Measurements from ENCODE around the gene WIPF3.

The WIPF3 gene

DNA sequence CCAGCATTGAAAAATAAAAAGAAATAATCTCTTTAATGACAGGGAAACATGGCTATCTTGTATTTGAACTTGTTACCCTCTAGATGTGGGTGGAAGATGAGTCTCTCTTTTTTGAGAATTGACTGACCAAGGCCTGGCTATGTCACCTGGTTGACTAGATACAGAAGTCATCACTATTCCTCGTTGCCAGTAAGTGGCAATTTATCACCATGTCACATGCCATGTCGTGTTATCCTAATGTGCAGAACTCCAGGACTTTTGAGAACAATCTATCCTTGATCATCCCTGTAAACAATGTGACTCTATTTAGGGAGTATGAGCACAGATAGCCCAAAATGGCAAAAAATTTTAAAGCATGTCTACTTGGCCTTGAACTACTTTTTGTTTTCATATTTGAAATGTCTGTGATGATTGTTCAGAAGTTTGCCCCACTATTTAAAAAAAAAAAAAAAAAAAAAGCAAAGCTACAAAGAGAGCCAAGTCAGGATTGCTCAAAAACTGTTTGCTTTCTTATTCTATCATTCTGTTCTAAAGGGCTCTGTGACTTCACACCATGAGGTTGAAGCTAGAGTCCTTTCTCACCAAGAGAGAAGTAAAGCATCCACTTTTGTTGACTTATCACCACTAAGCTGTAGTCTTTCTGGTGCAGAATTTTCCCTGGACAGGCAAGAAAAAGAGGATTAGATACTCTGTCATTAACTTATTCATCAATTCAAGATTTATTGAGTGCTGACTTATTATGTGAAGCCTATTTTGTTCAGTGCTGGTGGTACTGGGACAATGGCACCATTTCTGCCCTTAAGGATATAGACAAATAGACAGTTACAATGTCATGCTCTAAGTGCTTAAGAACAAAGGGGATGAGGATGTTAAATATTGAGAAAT lies 10.4 kb upstream of the WIPF3 start:
- DNase-seq (ENCODE audit: insufficient read length) (no peak), FAIRE-seq (no peak)
- no peak for TF ChIP-seq POLR2AphosphoS5 (IDR thresholded peaks at IDR 0.05; ENCODE audit: low read depth, low read length)
- no peak for TF ChIP-seq TAF1 (IDR thresholded peaks at IDR 0.05; ENCODE audit: borderline replicate concordance, low read depth, low read length)
- TF ChIP-seq POLR2A (IDR thresholded peaks at IDR 0.05; ENCODE audit: low read depth, low read length) = no peak

DNA sequence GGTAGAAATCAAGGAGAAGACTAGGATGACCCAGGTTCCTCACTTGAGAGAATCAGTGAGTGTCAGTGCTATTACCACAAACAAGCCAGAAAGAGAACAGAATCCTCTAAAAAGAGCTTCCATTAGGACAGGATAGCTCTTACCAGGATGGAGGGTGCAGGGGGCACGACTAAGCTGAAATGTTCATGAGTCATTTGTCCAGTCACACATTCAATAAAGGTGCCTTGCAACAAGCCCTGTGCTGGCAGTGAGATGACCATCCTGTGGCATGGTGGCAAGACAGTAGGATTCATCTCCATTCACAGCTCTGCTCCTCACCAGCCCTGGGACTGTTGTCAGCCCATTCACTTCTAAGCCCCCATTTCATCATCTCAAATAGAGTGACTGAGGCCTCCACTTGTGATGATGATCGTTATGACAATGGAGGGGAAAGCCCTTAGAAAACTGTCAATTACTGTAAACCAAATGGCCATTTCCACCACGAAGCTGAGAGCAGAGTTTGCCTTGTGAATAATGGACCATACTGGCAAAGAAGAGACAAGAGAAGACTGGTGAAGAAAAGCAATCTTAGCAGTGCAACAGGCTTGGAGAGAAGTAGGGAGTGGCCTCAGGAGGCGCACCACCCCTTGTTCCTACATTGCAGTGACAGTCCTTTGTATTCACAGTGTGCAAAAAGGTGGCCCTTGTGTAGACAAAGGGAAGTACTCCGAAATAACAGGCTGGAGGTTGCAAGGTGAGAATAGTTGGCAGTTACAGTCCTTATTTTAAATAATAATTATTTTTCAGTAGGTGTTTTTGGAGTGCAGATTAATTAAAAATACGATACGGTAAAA lies 9.0 kb upstream of the WIPF3 start:
- FAIRE-seq = no peak
- no peak for TF ChIP-seq POLR2AphosphoS5 (IDR thresholded peaks at IDR 0.05; ENCODE audit: low read depth, low read length)
- no peak for TF ChIP-seq TAF1 (IDR thresholded peaks at IDR 0.05; ENCODE audit: borderline replicate concordance, low read depth, low read length)
- no peak for TF ChIP-seq POLR2A (IDR thresholded peaks at IDR 0.05; ENCODE audit: low read depth, low read length)

DNA sequence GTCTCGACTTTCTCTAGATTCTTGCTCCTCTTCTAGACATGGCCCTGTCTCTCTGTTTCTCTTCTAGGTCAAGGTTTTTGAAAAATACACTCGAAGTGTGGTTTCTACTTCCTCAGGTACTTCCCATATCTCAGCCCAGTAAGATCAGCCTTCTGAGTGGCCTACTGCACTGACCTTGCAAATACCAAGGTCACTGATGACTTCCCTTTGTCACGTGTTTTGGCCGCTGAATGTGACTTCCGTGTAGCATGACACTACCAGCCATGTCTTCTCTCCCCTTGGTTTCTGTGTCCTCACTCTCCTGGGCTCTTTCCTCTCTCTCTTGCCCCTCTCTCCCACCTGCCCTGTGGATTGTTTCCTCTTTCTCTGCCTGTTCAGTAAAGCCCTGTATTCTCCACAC lies 7.9 kb upstream of the WIPF3 start:
- TF ChIP-seq TAF1 (IDR thresholded peaks at IDR 0.05; ENCODE audit: borderline replicate concordance, low read depth, low read length) (no peak), POLR2A (IDR thresholded peaks at IDR 0.05; ENCODE audit: low read depth, low read length) (no peak), POLR2AphosphoS5 (IDR thresholded peaks at IDR 0.05; ENCODE audit: low read depth, low read length) (no peak)
- DNase-seq (ENCODE audit: insufficient read length) = no peak
- FAIRE-seq = no peak

More for the DNA sequence above, 9.0 kb upstream of the WIPF3 start:
- no peak for DNase-seq (ENCODE audit: insufficient read length)

DNA sequence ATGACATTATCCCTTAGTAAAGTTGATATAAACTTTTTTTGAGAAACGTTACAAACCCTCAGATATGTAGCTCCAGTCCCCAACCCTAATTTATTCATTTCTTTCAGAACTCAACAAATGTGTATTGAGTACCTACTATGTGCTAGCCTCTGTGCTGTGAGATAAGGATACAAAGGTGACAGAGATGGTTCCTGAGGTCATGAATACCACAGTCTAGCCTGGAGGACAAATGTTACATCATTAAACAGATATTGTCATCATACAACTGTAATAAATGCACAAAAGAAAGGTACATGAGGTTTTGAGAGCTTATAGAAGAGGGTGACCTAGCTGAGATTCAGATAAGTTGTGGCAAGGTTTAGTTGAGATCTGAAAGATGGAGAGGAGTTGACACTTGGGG lies 4.4 kb upstream of the WIPF3 start:
- DNase-seq (ENCODE audit: insufficient read length) (no peak), FAIRE-seq (no peak)
- TF ChIP-seq POLR2AphosphoS5 (IDR thresholded peaks at IDR 0.05; ENCODE audit: low read depth, low read length) = no peak

DNA sequence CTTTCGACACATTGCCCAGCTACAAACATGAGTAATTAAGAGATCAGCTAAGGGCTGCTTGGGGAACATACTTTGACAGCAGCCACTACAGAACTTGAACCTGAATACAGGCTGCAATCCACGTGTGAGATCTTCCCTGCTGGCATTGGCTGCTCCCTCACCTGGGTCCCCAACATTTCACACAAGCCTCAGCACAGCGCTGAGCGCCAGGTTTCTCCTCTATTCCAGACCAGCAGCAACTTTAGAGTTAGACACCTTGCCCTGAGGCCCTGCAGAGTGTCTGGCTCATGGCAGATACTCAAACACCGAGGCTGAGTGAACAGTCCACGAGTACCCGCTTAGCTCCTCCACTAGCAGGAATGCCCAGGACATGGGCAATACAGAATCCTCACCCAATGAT lies 1.3 kb upstream of the WIPF3 start:
- no peak for TF ChIP-seq POLR2AphosphoS5 (IDR thresholded peaks at IDR 0.05; ENCODE audit: low read depth, low read length)
- TF ChIP-seq TAF1 (IDR thresholded peaks at IDR 0.05; ENCODE audit: borderline replicate concordance, low read depth, low read length) = no peak
- TF ChIP-seq POLR2A (IDR thresholded peaks at IDR 0.05; ENCODE audit: low read depth, low read length) = no peak
- DNase-seq (ENCODE audit: insufficient read length) (no peak), FAIRE-seq (no peak)

DNA sequence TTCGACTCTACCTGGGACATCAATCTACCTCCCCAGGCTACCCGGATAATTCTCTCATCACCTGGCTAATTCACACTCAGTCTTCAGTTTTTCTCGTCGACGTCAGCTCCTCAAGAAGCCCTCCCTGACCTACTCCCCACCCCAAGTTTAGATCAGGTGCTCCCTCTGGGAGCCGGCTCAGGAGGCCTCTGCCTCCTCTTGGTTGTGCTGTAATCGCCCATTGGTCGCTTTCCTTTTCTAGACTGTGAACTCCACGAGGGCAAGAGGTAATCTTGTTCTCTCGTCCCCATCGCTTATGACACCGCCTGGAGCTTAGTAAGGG lies 461 bp upstream of the WIPF3 start:
- TF ChIP-seq POLR2A (IDR thresholded peaks at IDR 0.05; ENCODE audit: low read depth, low read length) = no peak
- no peak for TF ChIP-seq POLR2AphosphoS5 (IDR thresholded peaks at IDR 0.05; ENCODE audit: low read depth, low read length)
- TF ChIP-seq TAF1 (IDR thresholded peaks at IDR 0.05; ENCODE audit: borderline replicate concordance, low read depth, low read length) = no peak
- no peak for DNase-seq (ENCODE audit: insufficient read length)
- no peak for FAIRE-seq

DNA sequence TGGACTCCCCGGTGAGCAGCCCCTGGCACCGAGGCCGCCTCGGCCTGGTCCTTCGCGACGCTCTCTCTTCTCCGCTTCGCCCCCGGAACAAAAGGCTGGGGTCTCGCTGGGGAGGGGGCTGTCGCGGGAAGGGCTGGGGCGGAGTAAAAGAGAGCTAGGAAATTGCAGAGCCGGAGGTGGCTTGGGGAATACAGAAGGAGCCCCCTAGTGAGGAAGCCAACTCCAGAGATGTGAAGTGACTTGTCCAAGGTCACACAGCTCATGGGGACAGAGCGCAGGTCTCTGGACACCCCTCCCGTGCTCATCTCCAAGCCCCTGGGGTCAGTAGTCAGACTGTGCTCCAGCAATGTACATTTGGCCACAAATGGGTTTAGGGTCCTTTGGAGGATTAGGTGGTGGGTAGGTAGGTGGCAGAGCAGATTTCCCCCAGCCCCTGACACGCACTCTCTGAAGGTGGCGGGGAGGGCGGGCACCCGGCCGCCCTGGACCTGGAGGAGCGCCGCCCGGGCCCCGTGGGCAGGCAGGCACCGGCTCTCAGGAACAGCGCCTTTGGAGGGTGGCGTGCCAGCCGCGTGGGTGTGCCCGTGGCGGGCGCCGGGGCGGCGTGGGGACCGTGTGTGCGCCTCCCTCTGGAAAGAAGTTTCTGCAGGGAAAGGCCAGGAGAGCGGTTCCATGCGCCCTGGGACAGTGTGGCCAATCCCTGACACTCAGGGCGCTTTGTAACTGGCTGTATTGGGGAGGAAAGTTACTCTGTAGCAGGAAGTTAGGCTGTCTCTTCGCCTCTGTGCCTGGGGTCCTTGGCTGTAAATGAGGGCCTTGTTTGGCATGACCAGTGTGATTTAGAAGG lies 910 bp downstream of the WIPF3 start:
- DNase-seq (ENCODE audit: insufficient read length) (no peak), FAIRE-seq (no peak)
- no peak for TF ChIP-seq POLR2AphosphoS5 (IDR thresholded peaks at IDR 0.05; ENCODE audit: low read depth, low read length)
- TF ChIP-seq POLR2A (IDR thresholded peaks at IDR 0.05; ENCODE audit: low read depth, low read length) = no peak
- no peak for TF ChIP-seq TAF1 (IDR thresholded peaks at IDR 0.05; ENCODE audit: borderline replicate concordance, low read depth, low read length)

DNA sequence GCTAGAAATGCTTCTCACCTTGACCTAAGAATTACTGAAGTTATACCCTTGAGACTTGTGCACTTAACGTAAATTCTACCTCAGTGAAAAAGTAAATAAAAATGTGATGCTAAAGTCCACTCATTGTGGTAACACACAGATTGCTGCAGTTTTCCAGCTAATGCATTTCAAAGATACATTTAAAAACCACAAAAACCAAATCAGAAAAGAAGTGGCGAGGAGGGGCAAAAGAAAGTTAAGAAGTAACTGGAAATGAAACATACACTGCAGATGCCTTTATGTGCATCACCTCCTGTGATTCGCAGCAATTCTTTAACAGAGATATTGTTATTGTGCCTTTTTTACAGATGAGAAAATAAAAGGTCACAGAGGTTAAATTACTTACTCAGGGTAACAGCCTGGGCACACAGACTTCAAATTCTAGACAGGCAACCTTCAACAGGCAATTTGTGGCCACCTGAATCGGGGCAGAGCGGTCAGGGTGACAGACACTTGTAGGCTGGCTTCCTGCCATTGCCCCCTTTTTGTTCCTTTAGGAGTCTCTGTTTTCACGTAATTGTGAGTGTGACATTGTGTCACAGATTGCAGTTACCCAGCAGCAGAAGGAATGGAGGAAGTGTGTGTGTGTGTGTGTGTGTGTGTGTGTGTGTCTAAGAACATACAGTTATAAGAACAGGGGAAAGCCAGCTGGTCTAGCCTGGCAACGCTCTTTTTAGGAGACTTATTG lies 1.9 kb downstream of the WIPF3 start:
- FAIRE-seq = no peak
- TF ChIP-seq POLR2AphosphoS5 (IDR thresholded peaks at IDR 0.05; ENCODE audit: low read depth, low read length) (no peak), TAF1 (IDR thresholded peaks at IDR 0.05; ENCODE audit: borderline replicate concordance, low read depth, low read length) (no peak), POLR2A (IDR thresholded peaks at IDR 0.05; ENCODE audit: low read depth, low read length) (no peak)
- DNase-seq (ENCODE audit: insufficient read length) = no peak

DNA sequence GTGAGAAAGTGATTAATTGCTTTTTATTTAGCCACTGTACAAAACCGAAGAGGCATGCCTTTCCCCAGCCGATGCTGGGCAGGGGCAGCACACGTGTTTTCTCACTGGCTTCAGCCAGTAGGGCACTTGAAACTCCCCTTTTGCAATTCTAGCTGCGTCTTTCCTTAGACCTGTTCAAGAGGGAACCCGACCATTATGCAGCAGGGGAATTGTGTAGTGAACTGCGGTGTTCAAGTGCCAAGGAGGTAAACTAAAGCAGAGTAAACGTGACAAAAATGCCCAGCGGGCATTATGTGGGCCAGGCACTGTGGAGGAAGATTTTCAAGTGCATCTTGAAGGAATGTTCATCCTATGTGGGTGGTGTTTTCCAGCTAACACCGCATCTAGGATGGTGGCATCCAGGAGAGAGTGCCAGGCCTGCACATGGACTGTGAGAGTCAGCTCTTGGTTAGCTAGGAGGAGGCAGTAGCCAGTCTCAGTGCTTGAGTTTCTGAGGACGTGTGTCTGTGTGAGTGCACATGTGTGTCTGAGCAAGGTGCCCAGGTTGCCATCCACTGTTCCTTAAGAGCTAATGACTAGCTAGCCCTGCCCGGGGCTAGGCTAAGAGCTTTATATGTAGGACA lies 3.3 kb downstream of the WIPF3 start:
- no peak for FAIRE-seq
- no peak for DNase-seq (ENCODE audit: insufficient read length)
- TF ChIP-seq POLR2AphosphoS5 (IDR thresholded peaks at IDR 0.05; ENCODE audit: low read depth, low read length) = no peak
- TF ChIP-seq TAF1 (IDR thresholded peaks at IDR 0.05; ENCODE audit: borderline replicate concordance, low read depth, low read length) = no peak
- no peak for TF ChIP-seq POLR2A (IDR thresholded peaks at IDR 0.05; ENCODE audit: low read depth, low read length)

DNA sequence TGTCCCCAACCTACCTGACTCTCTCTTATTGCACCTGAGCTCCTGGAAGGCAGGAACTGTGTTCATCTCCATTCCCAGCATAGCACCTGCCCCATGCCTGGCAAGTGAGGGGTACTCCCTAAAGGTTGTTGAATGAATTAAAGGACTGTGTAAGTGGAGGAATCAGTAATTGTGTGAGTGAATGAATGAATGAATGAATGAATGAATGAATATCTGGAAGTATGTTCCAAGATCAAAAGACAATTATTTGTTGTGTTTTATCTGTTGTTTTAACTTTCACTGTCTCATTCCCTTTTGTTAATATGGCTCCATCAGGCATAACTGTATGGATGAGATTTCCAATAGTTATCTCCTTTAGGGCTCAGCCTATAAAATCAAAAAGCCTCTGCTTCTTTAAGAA lies 4.0 kb downstream of the WIPF3 start:
- no peak for DNase-seq (ENCODE audit: insufficient read length)
- no peak for TF ChIP-seq TAF1 (IDR thresholded peaks at IDR 0.05; ENCODE audit: borderline replicate concordance, low read depth, low read length)
- TF ChIP-seq POLR2A (IDR thresholded peaks at IDR 0.05; ENCODE audit: low read depth, low read length) = no peak
- TF ChIP-seq POLR2AphosphoS5 (IDR thresholded peaks at IDR 0.05; ENCODE audit: low read depth, low read length) = no peak
- FAIRE-seq = no peak
